DMS153 treated with DMSO at 0.1 percent for 48 hours (cell line): Measurements from ENCODE around the gene GABARAP.

Source experiments
- DNase-seq: peaks from one replicate; lab custom pipeline; 2025; ENCODE audit not compliant: unreplicated experiment; lab: John Stamatoyannopoulos, UW

Gene GABARAP

GRCh38 chr17:7241783-7242716, at the start of gene GABARAP:
GABARAP (minus strand) TSS chr17:7242449; CDS start chr17:7242330, 119 bp downstream.
- DNase-seq, result peak; percentile 48

- no peak for DNase-seq
Observed at GRCh38 chr17:7290685-7291084, 48.4 kb upstream of the GABARAP start.

GRCh38 chr17:7290166-7290565, 47.9 kb upstream of the GABARAP start:
- DNase-seq, result no peak

- no peak for DNase-seq
Observed at GRCh38 chr17:7289256-7290032, 47.2 kb upstream of the GABARAP start.

GRCh38 chr17:7285679-7286078, 43.4 kb upstream of the GABARAP start:
- no peak for DNase-seq

GRCh38 chr17:7284911-7285310, 42.7 kb upstream of the GABARAP start:
- no peak for DNase-seq

GRCh38 chr17:7283471-7284216, 41.4 kb upstream of the GABARAP start:
- DNase-seq, result no peak

GRCh38 chr17:7282752-7283321, 40.6 kb upstream of the GABARAP start:
- DNase-seq, result no peak

GRCh38 chr17:7281953-7282751, 39.9 kb upstream of the GABARAP start:
- no peak for DNase-seq

- DNase-seq, result peak; percentile 6
Observed at GRCh38 chr17:7281074-7281952, 39.1 kb upstream of the GABARAP start, which contains the start of gene SLC2A4. SLC2A4 (plus strand) TSS chr17:7281718; CDS start chr17:7281935, 217 bp downstream.

- peak; percentile 62 for DNase-seq
Observed at GRCh38 chr17:7280519-7281073, 38.3 kb upstream of the GABARAP start.

- DNase-seq, result no peak
Observed at GRCh38 chr17:7279448-7279847, 37.2 kb upstream of the GABARAP start.

- DNase-seq, result no peak
Observed at GRCh38 chr17:7266784-7267183, 24.5 kb upstream of the GABARAP start.

- DNase-seq, result no peak
Observed at GRCh38 chr17:7263801-7264078, 21.5 kb upstream of the GABARAP start.

GRCh38 chr17:7262935-7263800, 20.9 kb upstream of the GABARAP start:
- DNase-seq, result no peak

GRCh38 chr17:7262192-7262934, 20.1 kb upstream of the GABARAP start, which contains the start of gene CLDN7:
CLDN7 (minus strand) TSS chr17:7262478; CDS start chr17:7262043, 435 bp downstream.
- DNase-seq, result peak; percentile 40
